Endothelial cell (in vitro differentiated cells): ENCODE results near the gene DTYMK. TPM values are rescaled to one million over a fixed set of nuclear protein-coding genes. Genes with fewer than 3 reads are reported as not detected.
A peak's percentile ranks its signal among the peaks of the same experiment; 100 is the strongest.

Experiments
- DNase-seq: peaks from one replicate; pipeline ENCODE4 v3.0.0; 2021; ENCODE audit warnings: low spot score
- H3K27ac Mint-ChIP-seq: one replicate; pipeline ENCODE4 v1.8.0; 2021; ENCODE audit warnings: mixed read lengths, inconsistent platforms; ENCODE audit not compliant: unreplicated experiment
- H3K27me3 Mint-ChIP-seq: one replicate; pipeline ENCODE4 v1.8.0; 2021; ENCODE audit warnings: mild to moderate bottlenecking, moderate library complexity, mixed read lengths, inconsistent platforms; ENCODE audit not compliant: unreplicated experiment
- H3K36me3 Mint-ChIP-seq: one replicate; pipeline ENCODE4 v1.8.0; 2021; ENCODE audit warnings: mild to moderate bottlenecking, low read depth, mixed read lengths, inconsistent platforms; ENCODE audit not compliant: unreplicated experiment
- H3K4me1 Mint-ChIP-seq: one replicate; pipeline ENCODE4 v1.8.0; 2021; ENCODE audit warnings: mild to moderate bottlenecking, mixed read lengths, inconsistent platforms; ENCODE audit not compliant: unreplicated experiment
- H3K4me3 Mint-ChIP-seq: one replicate; pipeline ENCODE4 v1.8.0; 2021; ENCODE audit warnings: mild to moderate bottlenecking, mixed read lengths, inconsistent platforms; ENCODE audit not compliant: unreplicated experiment
- H3K9me3 Mint-ChIP-seq: one replicate; pipeline ENCODE4 v1.8.0; 2021; ENCODE audit warnings: mixed read lengths, inconsistent platforms; ENCODE audit not compliant: unreplicated experiment
- total RNA-seq: library from RNA; stranded (reverse); fragmentation: NEBNext Ultra II Directional; extraction: Animal tissue kit (Norgen Biotek cat#: 25700); gene quantifications from one replicate; pipeline ENCODE4 v1.2.1, GENCODE V29; 2021; ENCODE audit not compliant: unreplicated experiment
- TF ChIP-seq, protein P1 (sequence below): fragments of 200-600 bp; sonication (generic); IDR thresholded peaks from one replicate; pipeline ENCODE4 v1.5.0; 2021; ENCODE audit warnings: antibody characterized with exemption; ENCODE audit not compliant: unreplicated experiment

Gene DTYMK
- total RNA-seq, 1 donor from 2014 or later = 42.3 TPM

DNA sequence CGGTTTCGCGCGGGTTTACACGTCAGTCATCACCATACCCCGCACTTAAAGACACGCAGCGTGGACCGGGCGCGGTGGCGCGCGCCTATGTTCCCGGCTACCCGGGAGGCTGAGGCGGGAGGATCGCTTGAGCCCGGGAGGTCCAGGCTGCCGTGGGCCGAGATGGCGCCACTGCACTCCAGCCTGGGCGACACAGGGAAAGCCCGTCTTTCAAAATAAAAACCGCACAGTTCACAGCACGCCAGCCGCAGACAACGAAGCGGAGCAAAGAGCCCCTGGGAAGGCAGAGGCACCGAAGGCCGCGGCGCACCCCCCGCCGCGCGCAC lies 328 bp downstream of the DTYMK start:
- Mint-ChIP-seq H3K27me3 (peaks cover 4% of the 10 kb centered on the region), H3K36me3 (no peaks in the 10 kb centered on the region), H3K4me3 (peak overlapping the region; percentile 93), H3K4me1 (peaks cover 14% of the 10 kb centered on the region), H3K27ac (peak overlapping the region; percentile 74), H3K9me3 (no peaks in the 10 kb centered on the region)
- TF ChIP-seq, protein P1, sequence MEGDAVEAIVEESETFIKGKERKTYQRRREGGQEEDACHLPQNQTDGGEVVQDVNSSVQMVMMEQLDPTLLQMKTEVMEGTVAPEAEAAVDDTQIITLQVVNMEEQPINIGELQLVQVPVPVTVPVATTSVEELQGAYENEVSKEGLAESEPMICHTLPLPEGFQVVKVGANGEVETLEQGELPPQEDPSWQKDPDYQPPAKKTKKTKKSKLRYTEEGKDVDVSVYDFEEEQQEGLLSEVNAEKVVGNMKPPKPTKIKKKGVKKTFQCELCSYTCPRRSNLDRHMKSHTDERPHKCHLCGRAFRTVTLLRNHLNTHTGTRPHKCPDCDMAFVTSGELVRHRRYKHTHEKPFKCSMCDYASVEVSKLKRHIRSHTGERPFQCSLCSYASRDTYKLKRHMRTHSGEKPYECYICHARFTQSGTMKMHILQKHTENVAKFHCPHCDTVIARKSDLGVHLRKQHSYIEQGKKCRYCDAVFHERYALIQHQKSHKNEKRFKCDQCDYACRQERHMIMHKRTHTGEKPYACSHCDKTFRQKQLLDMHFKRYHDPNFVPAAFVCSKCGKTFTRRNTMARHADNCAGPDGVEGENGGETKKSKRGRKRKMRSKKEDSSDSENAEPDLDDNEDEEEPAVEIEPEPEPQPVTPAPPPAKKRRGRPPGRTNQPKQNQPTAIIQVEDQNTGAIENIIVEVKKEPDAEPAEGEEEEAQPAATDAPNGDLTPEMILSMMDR = no peak
- DNase-seq = no peak

DNA sequence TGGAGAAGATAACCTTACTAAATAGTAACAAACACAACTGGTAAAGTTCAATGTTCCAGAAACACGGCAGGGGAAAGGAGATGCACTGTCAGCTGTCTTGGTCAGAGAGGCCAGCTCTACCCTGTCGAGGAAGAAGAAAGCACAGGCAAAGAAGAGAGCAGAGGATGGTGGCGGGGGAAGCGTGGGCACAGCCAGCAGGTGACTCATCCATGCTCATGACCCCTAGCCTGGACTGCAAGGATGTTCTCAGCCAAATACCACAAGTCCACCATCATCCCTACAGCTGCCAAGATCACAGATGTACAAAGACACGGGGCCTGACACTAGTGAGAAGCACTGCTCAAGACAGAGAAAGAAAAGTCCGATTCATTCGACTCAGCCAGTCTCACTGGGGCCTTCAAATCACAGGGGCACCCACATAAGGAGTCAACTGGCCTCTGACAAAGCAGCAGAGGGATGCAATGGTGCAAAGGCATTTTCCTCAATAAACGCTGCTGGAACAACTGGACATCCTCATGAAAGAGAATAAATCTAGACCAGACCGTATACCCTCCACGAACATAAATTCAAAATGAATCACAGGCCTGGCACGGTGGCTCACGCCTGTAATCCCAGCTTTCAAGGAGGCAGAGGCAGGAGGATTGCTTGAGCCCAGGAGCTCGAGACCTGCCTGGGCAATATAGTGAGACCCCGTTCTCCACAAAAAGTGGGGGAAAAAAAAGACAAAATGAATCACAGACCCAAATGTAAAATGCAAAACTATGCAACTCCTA lies 5.6 kb downstream of the DTYMK start:
- Mint-ChIP-seq H3K4me1 (peaks cover 6% of the 10 kb centered on the region), H3K4me3 (peak overlapping the region; percentile 54), H3K27ac (peak overlapping the region; percentile 40), H3K36me3 (peaks cover 9% of the 10 kb centered on the region), H3K27me3 (peaks cover 6% of the 10 kb centered on the region), H3K9me3 (no peaks in the 10 kb centered on the region)
- TF ChIP-seq, protein P1 = no peak
- no peak for DNase-seq

DNA sequence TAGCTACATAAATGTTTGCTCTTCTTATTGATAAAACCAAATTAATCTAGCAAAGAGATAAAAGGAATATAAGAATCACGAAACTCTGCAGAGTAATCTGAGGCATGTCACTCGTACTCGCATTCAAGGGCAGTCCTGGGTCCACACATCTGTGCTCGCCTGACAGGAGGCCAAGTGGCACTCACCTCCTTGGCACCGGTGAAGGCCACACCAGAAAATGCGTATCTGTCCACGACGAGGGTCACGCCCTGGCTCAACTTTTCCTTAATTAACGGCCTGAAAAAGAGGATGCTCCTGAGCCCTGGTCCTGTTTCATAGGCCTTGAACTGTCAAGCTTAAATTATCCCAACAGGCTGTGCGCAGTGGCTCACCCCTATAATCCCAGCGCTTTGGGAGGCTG lies 6.6 kb downstream of the DTYMK start:
- H3K4me3 Mint-ChIP-seq = no peak overlapping the region
- H3K36me3 Mint-ChIP-seq = peaks cover 9% of the 10 kb centered on the region
- no peaks in the 10 kb centered on the region for H3K9me3 Mint-ChIP-seq
- DNase-seq = no peak
- peaks cover 6% of the 10 kb centered on the region for H3K27me3 Mint-ChIP-seq
- no peak overlapping the region for H3K27ac Mint-ChIP-seq
- TF ChIP-seq, protein P1 = no peak
- no peaks in the 10 kb centered on the region for H3K4me1 Mint-ChIP-seq

DNA sequence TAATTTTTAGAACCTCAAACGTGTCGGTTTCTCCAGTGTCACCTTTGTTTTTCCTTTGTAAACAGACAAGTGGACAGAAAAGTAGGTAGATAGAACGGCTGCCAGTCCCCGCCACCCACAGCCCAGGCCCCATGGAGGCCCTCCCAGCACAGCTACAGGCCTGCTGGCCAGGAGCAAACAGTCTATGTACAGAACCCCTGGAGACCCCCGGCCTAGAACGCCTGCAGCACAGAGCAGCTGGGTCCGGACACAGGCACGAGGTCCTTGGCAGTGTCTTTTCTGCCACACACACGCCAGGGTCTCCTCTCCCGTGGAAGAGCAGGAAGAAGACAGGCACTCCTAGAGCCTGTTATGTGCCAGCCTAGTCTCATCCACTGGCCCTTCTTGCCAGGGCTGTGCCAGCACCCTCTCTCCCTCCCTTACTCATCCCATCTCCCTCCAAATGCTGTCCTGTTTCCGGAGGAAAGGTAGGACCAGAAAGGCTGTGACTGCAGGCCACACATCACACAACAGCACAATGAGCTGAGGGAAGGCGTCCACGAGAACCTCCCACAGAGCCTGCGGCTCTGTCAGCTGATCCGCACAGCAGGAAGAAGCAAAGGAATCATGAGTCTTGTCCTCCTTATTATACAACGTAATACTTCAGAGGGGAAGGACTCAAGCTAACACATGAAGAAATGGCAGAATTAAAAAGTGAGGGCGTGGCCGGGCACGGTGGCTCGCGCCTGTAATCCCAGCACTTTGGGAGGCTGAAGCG lies 7.7 kb downstream of the DTYMK start:
- peaks cover 8% of the 10 kb centered on the region for H3K27me3 Mint-ChIP-seq
- peaks cover 9% of the 10 kb centered on the region for H3K36me3 Mint-ChIP-seq
- no peaks in the 10 kb centered on the region for H3K4me1 Mint-ChIP-seq
- TF ChIP-seq, protein P1 = no peak
- no peak for DNase-seq
- peak overlapping the region; percentile 33 for H3K4me3 Mint-ChIP-seq
- no peaks in the 10 kb centered on the region for H3K9me3 Mint-ChIP-seq
- no peak overlapping the region for H3K27ac Mint-ChIP-seq

DNA sequence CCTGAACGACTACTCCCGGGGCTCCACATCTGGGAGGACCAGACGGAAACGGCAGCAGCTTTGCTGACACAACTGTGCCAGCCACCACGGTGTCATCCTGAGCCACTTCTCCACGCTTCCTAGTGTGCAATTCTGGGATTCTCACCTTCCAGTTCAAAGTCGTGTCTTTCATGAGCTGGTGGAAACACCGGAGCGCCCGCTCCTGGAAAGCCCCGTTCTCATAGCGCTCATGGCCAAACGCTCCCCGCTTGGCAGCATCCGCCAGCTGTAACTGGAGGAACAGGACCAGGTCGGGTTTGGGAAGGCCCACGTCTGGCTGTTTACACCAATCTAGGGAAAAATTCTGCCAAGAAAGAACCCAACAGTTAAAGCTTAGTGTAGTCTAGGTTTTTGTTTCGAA lies 8.3 kb downstream of the DTYMK start:
- TF ChIP-seq, protein P1 = no peak
- peaks cover 15% of the 10 kb centered on the region for H3K36me3 Mint-ChIP-seq
- no peak overlapping the region for H3K27ac Mint-ChIP-seq
- no peak for DNase-seq
- peaks cover 11% of the 10 kb centered on the region for H3K27me3 Mint-ChIP-seq
- H3K4me3 Mint-ChIP-seq = no peak overlapping the region
- H3K9me3 Mint-ChIP-seq = no peaks in the 10 kb centered on the region
- no peaks in the 10 kb centered on the region for H3K4me1 Mint-ChIP-seq
